ENCODE measurements around the gene DMBX1. TPM values are rescaled to one million over a fixed set of nuclear protein-coding genes. Genes with fewer than 3 reads are reported as not detected.

DMBX1 gene
- total and polyA plus RNA-seq, 2 of the 13 experiments (the other 11 are each of a cell fraction or from before 2014, with no cell fraction given): not detected

DNA sequence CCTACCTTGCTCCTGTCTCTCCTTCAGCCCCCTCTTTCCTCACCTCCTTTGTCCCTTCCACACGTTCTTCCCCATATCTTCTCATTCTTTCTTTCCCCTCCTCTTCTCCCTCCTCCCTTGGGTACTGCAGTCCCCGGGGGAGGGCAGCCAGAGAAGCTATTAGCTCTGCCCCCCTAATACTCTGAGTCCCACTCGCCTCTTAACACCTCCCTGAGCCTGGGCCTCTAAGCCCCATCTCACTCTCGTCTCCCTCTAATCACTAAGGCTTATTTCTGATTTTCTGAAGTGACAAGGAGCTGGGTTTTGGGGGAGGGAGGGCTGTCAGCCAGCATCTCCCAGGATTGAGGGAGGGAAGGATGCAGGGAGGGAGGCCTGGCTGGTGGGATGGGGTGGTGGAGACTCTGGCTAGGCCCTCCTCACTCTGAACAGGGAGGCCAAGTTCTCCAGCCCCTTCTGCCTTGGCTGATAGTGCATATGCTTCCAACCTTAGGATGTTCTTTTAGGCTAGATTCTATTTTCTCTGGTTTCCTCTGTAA lies 25.6 kb upstream of the DMBX1 start:
- Histone ChIP-seq H3K27ac (ENCODE audit: extremely low read length, insufficient read depth, low read length) (no peak overlapping the region), H2AFZ (ENCODE audit: low read length) (no peak overlapping the region), H3K36me3 (replicated peaks in 1 of 2; ENCODE audit: control insufficient read depth in 1 of 2, insufficient read depth in 2 of 2, low read length in 2 of 2) (no peaks in the 10 kb centered on the region), H3K4me2 (ENCODE audit: low read depth, low read length) (no peak overlapping the region), H3K9me3 (ENCODE audit: low read length) (no peaks in the 10 kb centered on the region), H3K9ac (ENCODE audit: insufficient read depth, low read depth, low read length) (no peak overlapping the region), H4K20me1 (ENCODE audit: insufficient read depth, low read length) (no peaks in the 10 kb centered on the region), H3K4me3 (replicated peaks in 1 of 3; ENCODE audit: insufficient read depth in 1 of 3, low read depth in 2 of 3, low read length in 3 of 3) (no peak overlapping the region), H3K4me1 (ENCODE audit: insufficient read depth, low read length) (peaks cover 12% of the 10 kb centered on the region), H3K27me3 (ENCODE audit: control insufficient read depth in 1 of 2, insufficient read depth in 2 of 2, low read length in 2 of 2) (peaks cover 15 to 81% of the 10 kb centered on the region in 2 experiments), H3K79me2 (ENCODE audit: insufficient read depth, low read length) (no peaks in the 10 kb centered on the region)
- ATAC-seq (no peak), FAIRE-seq (no peak), DNase-seq (ENCODE audit: low spot score) (no peak)
- no TSS peak for BruUV-seq (replicated peaks)
- in situ Hi-C loops (cut with HindIII; ENCODE audit: extremely low pct_ligation_motif_present, low pct_unique_long_range_greater_than_20kb) (no loop called here), intact Hi-C loops (cut with micrococcal nuclease; ENCODE audit: unreplicated experiment) (no loop called here)
- ChIA-PET POLR2A (no interaction called here), CTCF (ENCODE audit: low intra/inter-chr PET ratio, low total read pairs) (no interaction called here)
- TF ChIP-seq, protein P1, sequence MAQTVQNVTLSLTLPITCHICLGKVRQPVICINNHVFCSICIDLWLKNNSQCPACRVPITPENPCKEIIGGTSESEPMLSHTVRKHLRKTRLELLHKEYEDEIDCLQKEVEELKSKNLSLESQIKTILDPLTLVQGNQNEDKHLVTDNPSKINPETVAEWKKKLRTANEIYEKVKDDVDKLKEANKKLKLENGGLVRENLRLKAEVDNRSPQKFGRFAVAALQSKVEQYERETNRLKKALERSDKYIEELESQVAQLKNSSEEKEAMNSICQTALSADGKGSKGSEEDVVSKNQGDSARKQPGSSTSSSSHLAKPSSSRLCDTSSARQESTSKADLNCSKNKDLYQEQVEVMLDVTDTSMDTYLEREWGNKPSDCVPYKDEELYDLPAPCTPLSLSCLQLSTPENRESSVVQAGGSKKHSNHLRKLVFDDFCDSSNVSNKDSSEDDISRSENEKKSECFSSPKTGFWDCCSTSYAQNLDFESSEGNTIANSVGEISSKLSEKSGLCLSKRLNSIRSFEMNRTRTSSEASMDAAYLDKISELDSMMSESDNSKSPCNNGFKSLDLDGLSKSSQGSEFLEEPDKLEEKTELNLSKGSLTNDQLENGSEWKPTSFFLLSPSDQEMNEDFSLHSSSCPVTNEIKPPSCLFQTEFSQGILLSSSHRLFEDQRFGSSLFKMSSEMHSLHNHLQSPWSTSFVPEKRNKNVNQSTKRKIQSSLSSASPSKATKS (CRISPR knock-in tag; IDR thresholded peaks at IDR 0.05): no peak
- TF ChIP-seq ZNF816 (CRISPR knock-in tag; IDR thresholded peaks at IDR 0.05; ENCODE audit: borderline replicate concordance): no peak
- no peak for TF ChIP-seq KDM3A (CRISPR knock-in tag; IDR thresholded peaks at IDR 0.05; ENCODE audit: low read depth)
- no peak for TF ChIP-seq NBN (conservative IDR thresholded peaks at IDR 0.05)
- TF ChIP-seq, protein P2, sequence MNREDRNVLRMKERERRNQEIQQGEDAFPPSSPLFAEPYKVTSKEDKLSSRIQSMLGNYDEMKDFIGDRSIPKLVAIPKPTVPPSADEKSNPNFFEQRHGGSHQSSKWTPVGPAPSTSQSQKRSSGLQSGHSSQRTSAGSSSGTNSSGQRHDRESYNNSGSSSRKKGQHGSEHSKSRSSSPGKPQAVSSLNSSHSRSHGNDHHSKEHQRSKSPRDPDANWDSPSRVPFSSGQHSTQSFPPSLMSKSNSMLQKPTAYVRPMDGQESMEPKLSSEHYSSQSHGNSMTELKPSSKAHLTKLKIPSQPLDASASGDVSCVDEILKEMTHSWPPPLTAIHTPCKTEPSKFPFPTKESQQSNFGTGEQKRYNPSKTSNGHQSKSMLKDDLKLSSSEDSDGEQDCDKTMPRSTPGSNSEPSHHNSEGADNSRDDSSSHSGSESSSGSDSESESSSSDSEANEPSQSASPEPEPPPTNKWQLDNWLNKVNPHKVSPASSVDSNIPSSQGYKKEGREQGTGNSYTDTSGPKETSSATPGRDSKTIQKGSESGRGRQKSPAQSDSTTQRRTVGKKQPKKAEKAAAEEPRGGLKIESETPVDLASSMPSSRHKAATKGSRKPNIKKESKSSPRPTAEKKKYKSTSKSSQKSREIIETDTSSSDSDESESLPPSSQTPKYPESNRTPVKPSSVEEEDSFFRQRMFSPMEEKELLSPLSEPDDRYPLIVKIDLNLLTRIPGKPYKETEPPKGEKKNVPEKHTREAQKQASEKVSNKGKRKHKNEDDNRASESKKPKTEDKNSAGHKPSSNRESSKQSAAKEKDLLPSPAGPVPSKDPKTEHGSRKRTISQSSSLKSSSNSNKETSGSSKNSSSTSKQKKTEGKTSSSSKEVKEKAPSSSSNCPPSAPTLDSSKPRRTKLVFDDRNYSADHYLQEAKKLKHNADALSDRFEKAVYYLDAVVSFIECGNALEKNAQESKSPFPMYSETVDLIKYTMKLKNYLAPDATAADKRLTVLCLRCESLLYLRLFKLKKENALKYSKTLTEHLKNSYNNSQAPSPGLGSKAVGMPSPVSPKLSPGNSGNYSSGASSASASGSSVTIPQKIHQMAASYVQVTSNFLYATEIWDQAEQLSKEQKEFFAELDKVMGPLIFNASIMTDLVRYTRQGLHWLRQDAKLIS (CRISPR knock-in tag; IDR thresholded peaks at IDR 0.05): no peak
- TF ChIP-seq PITX1 (CRISPR knock-in tag; IDR thresholded peaks at IDR 0.05): no peak
- no peak for TF ChIP-seq BCL6 (CRISPR knock-in tag; IDR thresholded peaks at IDR 0.05)
- TF ChIP-seq SSRP1 (CRISPR knock-in tag; IDR thresholded peaks at IDR 0.05): no peak
- TF ChIP-seq AGO2 (optimal IDR thresholded peaks at IDR 0.05; ENCODE audit: low read depth, low read length): no peak
- TF ChIP-seq ZNF230 (CRISPR knock-in tag; IDR thresholded peaks at IDR 0.05): no peak
- TF ChIP-seq, protein P3, sequence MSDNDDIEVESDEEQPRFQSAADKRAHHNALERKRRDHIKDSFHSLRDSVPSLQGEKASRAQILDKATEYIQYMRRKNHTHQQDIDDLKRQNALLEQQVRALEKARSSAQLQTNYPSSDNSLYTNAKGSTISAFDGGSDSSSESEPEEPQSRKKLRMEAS (IDR thresholded peaks at IDR 0.05): no peak
- no peak for TF ChIP-seq STAT5B (CRISPR knock-in tag; IDR thresholded peaks at IDR 0.05)
- TF ChIP-seq FOXM1 (CRISPR knock-in tag; IDR thresholded peaks at IDR 0.05): no peak
- no peak for TF ChIP-seq KLF15 (CRISPR knock-in tag; IDR thresholded peaks at IDR 0.05; ENCODE audit: borderline replicate concordance)
- no peak for TF ChIP-seq ZFP62 (CRISPR knock-in tag; IDR thresholded peaks at IDR 0.05)
- no peak for TF ChIP-seq ZNF572 (CRISPR knock-in tag; IDR thresholded peaks at IDR 0.05)
- no peak for TF ChIP-seq TCF12 (IDR thresholded peaks at IDR 0.05)
- TF ChIP-seq TCF12 (CRISPR knock-in tag; IDR thresholded peaks at IDR 0.05): no peak
- TF ChIP-seq, protein P4, sequence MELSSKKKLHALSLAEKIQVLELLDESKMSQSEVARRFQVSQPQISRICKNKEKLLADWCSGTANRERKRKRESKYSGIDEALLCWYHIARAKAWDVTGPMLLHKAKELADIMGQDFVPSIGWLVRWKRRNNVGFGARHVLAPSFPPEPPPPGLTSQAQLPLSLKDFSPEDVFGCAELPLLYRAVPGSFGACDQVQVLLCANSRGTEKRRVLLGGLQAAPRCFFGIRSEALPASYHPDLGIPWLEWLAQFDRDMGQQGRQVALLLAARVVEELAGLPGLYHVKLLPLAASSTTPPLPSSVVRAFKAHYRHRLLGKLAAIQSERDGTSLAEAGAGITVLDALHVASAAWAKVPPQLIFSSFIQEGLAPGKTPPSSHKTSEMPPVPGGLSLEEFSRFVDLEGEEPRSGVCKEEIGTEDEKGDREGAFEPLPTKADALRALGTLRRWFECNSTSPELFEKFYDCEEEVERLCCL (CRISPR knock-in tag; IDR thresholded peaks at IDR 0.05; ENCODE audit: borderline replicate concordance): no peak
- no peak for TF ChIP-seq REXO4 (CRISPR knock-in tag; IDR thresholded peaks at IDR 0.05; ENCODE audit: borderline replicate concordance)
- WGBS (ENCODE audit: low lambda C conversion rate): 8% methylated on average over 4 of the region's 4 CpGs
